ENCODE results near the gene LBHD2.

Gene LBHD2

GRCh38 chr14:103136388-103137271 is 52.6 kb downstream of the LBHD2 start:
- DNase-seq (ENCODE audit: extremely low spot score) = no peak
- TF ChIP-seq CTCF (IDR thresholded peaks at IDR 0.05; ENCODE audit: control extremely low read depth, extremely low read depth, low read depth, missing control alignments) = no peak
- ChIA-PET CTCF (interaction anchor here (1.1 to 8.5 kb wide), 7 partner anchors 11 to 615 kb away, joined by 3 to 121 read pairs (median 4); partner anchors contain the start of gene TNFAIP2), POLR2A (no interaction called here)

GRCh38 chr14:103137689-103138300 is 53.8 kb downstream of the LBHD2 start:
- ChIA-PET CTCF (interaction anchor here (1.1 to 8.5 kb wide), 7 partner anchors 11 to 616 kb away, joined by 3 to 121 read pairs (median 4); partner anchors contain the start of gene TNFAIP2), POLR2A (no interaction called here)
- no peak for TF ChIP-seq CTCF (IDR thresholded peaks at IDR 0.05; ENCODE audit: control extremely low read depth, extremely low read depth, low read depth, missing control alignments)
- DNase-seq (ENCODE audit: extremely low spot score) = no peak

GRCh38 chr14:103138301-103139131 is 54.5 kb downstream of the LBHD2 start:
- DNase-seq (ENCODE audit: extremely low spot score) = no peak
- ChIA-PET POLR2A (no interaction called here), CTCF (interaction anchor here (1.6 to 8.5 kb wide), 3 partner anchors 19 to 617 kb away, joined by 3 to 121 read pairs (median 3); no protein-coding TSS in a partner anchor)

GRCh38 chr14:103139132-103140025 is 55.4 kb downstream of the LBHD2 start:
- no peak for TF ChIP-seq CTCF (IDR thresholded peaks at IDR 0.05; ENCODE audit: control extremely low read depth, extremely low read depth, low read depth, missing control alignments)
- POLR2A ChIA-PET = no interaction called here
- DNase-seq (ENCODE audit: extremely low spot score) = no peak
- CTCF ChIA-PET = interaction anchor here (8.5 kb wide), 1 partner anchor 35 kb away, joined by 121 read pairs; no protein-coding TSS in a partner anchor

More at GRCh38 chr14:103138301-103139131, 54.5 kb downstream of the LBHD2 start:
- no peak for TF ChIP-seq CTCF (IDR thresholded peaks at IDR 0.05; ENCODE audit: control extremely low read depth, extremely low read depth, low read depth, missing control alignments)

Data from GM10248 (cell line).